Common myeloid progenitor, CD34-positive (primary cell): ENCODE data around the gene LRRC8E.
"Not testable (repeated sequence)": the region's sequence is repeated elsewhere in the genome, so short reads cannot be mapped to it uniquely, and the experiment has no call there.

Source experiments
- CTCF ChIA-PET: fragments of 350-600 bp; sonication (Branson Sonifier 250); formaldehyde crosslinking; loops from one replicate; lab custom pipeline; 2021; ENCODE audit warnings: antibody characterized with exemption; lab: Charles Lee
- POLR2A ChIA-PET: fragments of 350-600 bp; sonication (Branson Sonifier 250); formaldehyde crosslinking; loops from one replicate; lab custom pipeline; 2021; ENCODE audit warnings: antibody characterized with exemption; lab: Charles Lee
- DNase-seq, 3 donors: peaks; one replicate each; pipeline versions ENCODE4 v3.0.0 to v3.0.0-alpha.2; 2013
- H3K27ac ChIP-seq, 2 experiments: 1 replicate in 1 of 2; 2 replicates in 1 of 2; pipeline ENCODE4 v1.7.0; 2013; ENCODE audit warnings: inconsistent platforms in 2 of 2, low read length in 2 of 2, mild to moderate bottlenecking in 2 of 2, low read depth in 1 of 2, moderate library complexity in 1 of 2; ENCODE audit not compliant: severe bottlenecking in 2 of 2, insufficient read depth in 1 of 2, poor library complexity in 1 of 2
- H3K27me3 ChIP-seq, 5 experiments: replicated peaks in 2 of 5; 1 replicate in 3 of 5; 2 replicates in 2 of 5; pipeline versions ENCODE4 v1.6.1 to v1.7.0; 2013; ENCODE audit warnings: low read length in 4 of 5, mild to moderate bottlenecking in 2 of 5, moderate library complexity in 2 of 5, inconsistent platforms in 1 of 5; ENCODE audit not compliant: insufficient read depth in 5 of 5, control insufficient read depth in 4 of 5
- H3K36me3 ChIP-seq, 4 experiments: 1 replicate in 2 of 4; 2 replicates in 2 of 4; pipeline versions ENCODE4 v1.6.1 to v1.7.0; 2013; ENCODE audit warnings: low read length in 3 of 4, control low read depth in 1 of 4, mild to moderate bottlenecking in 1 of 4; ENCODE audit not compliant: control insufficient read depth in 4 of 4, insufficient read depth in 4 of 4
- H3K4me1 ChIP-seq, 4 experiments: 1 replicate in 3 of 4; 2 replicates in 1 of 4; pipeline versions ENCODE4 v1.6.1 to v1.7.1; 2013; ENCODE audit warnings: low read length in 3 of 4, mild to moderate bottlenecking in 3 of 4, control low read depth in 1 of 4, inconsistent platforms in 1 of 4, moderate library complexity in 1 of 4; ENCODE audit not compliant: control insufficient read depth in 4 of 4, insufficient read depth in 4 of 4; ENCODE audit errors: control extremely low read depth in 1 of 4
- H3K4me3 ChIP-seq, 7 experiments: 1 replicate in 4 of 7; 2 replicates in 3 of 7; pipeline versions ENCODE4 v1.5.1 to v1.7.0; 2013; ENCODE audit warnings: mild to moderate bottlenecking in 7 of 7, low read length in 6 of 7, moderate library complexity in 6 of 7, inconsistent platforms in 2 of 7, low read depth in 2 of 7, control low read depth in 1 of 7; ENCODE audit not compliant: insufficient read depth in 4 of 7, control insufficient read depth in 1 of 7; ENCODE audit errors: extremely low read depth in 1 of 7
- H3K9me3 ChIP-seq, 5 experiments: 1 replicate in 4 of 5; 2 replicates in 1 of 5; pipeline versions ENCODE4 v1.6.1 to v1.7.1; 2013; ENCODE audit warnings: low read length in 4 of 5, mild to moderate bottlenecking in 2 of 5, inconsistent platforms in 1 of 5, low read depth in 1 of 5, moderate library complexity in 1 of 5; ENCODE audit not compliant: control insufficient read depth in 4 of 5, insufficient read depth in 2 of 5; ENCODE audit errors: control extremely low read depth in 1 of 5
- WGBS: methylation state at CpG from one replicate; pipeline ENCODE4 v1.1.5; 2013; ENCODE audit not compliant: insufficient coverage; 5-methylcytosine and 5-hydroxymethylcytosine counted together

The LRRC8E gene

GRCh38 chr19:7916955-7917266, 28.6 kb downstream of the LRRC8E start:
- ChIA-PET POLR2A (interaction anchor here (0.7 kb wide), 1 partner anchor 15 kb away, joined by 3 read pairs; no protein-coding TSS in a partner anchor), CTCF (interaction anchor here (0.9 to 2.9 kb wide), 6 partner anchors 11 to 64 kb away, joined by 3 to 20 read pairs (median 3); partner anchors contain the start of gene CTXN1)
- 4% methylated on average over 8 of the region's 12 CpGs for WGBS
- no peak overlapping the region for H3K27ac ChIP-seq
- peaks cover 0 to 58% (median 15%) of the 10 kb centered on the region in 5 experiments for H3K27me3 ChIP-seq
- peak overlapping the region in 4 of 7 experiments; percentile 19 to 61 (median 56) for H3K4me3 ChIP-seq
- no peak for DNase-seq
- peaks cover 0 to 50% (median 47%) of the 10 kb centered on the region in 4 experiments for H3K4me1 ChIP-seq
- no peaks in the 10 kb centered on the region for H3K9me3 ChIP-seq
- H3K36me3 ChIP-seq, result peaks cover 2 to 12% (median 6%) of the 10 kb centered on the region in 4 experiments

GRCh38 chr19:7917267-7918061, 29.2 kb downstream of the LRRC8E start:
- ChIA-PET POLR2A (interaction anchor here (0.7 to 1.0 kb wide), 2 partner anchors 14 to 16 kb away, joined by 3 read pairs; partner anchors contain the start of gene MAP2K7), CTCF (interaction anchor here (0.9 to 4.0 kb wide), 12 partner anchors 9 to 65 kb away, joined by 3 to 20 read pairs (median 3); partner anchors contain the start of genes CTXN1 and MAP2K7)
- WGBS, result under 1% methylated on average over 62 of the region's 71 CpGs
- Histone ChIP-seq H3K4me1 (peaks cover 0 to 51% (median 48%) of the 10 kb centered on the region in 4 experiments), H3K27me3 (peaks cover 0 to 58% (median 15%) of the 10 kb centered on the region in 5 experiments), H3K9me3 (no peaks in the 10 kb centered on the region), H3K4me3 (peak overlapping the region in 4 of 7 experiments; percentile 41 to 61 (median 56)), H3K27ac (no peak overlapping the region), H3K36me3 (peaks cover 0 to 13% (median 8%) of the 10 kb centered on the region in 4 experiments)
- peak; percentile 70 to 79 (median 77) for DNase-seq

GRCh38 chr19:7918062-7918614, 29.8 kb downstream of the LRRC8E start:
- 30% methylated on average over 14 of the region's 29 CpGs for WGBS
- Histone ChIP-seq H3K36me3 (peaks cover 0 to 12% (median 8%) of the 10 kb centered on the region in 4 experiments), H3K27me3 (peaks cover 0 to 58% (median 15%) of the 10 kb centered on the region in 5 experiments), H3K4me3 (peak overlapping the region in 3 of 7 experiments; percentile 13 to 61 (median 56)), H3K4me1 (peaks cover 0 to 51% (median 48%) of the 10 kb centered on the region in 4 experiments)
- ChIA-PET POLR2A (interaction anchor here (1.0 kb wide), 1 partner anchor 14 kb away, joined by 3 read pairs; the partner anchor contains the start of gene MAP2K7), CTCF (interaction anchor here (1.0 to 4.0 kb wide), 9 partner anchors 10 to 50 kb away, joined by 3 to 20 read pairs (median 4); partner anchors contain the start of genes CTXN1 and MAP2K7)
- not testable (repeated sequence) for DNase-seq, H3K27ac ChIP-seq, H3K9me3 ChIP-seq

- POLR2A ChIA-PET, result no interaction called here
- 53% methylated on average over 29 of the region's 42 CpGs for WGBS
- CTCF ChIA-PET, result interaction anchor here (1.0 to 4.0 kb wide), 6 partner anchors 7 to 32 kb away, joined by 3 to 20 read pairs (median 7); partner anchors contain the start of genes CTXN1 and MAP2K7
- Histone ChIP-seq H3K4me3 (no peak overlapping the region), H3K9me3 (no peaks in the 10 kb centered on the region), H3K27ac (peak overlapping the region in 1 of 2 experiments; percentile 36), H3K4me1 (peaks cover 0 to 51% (median 48%) of the 10 kb centered on the region in 4 experiments), H3K36me3 (peaks cover 0 to 13% (median 10%) of the 10 kb centered on the region in 4 experiments), H3K27me3 (peaks cover 0 to 58% (median 15%) of the 10 kb centered on the region in 5 experiments)
- no peak for DNase-seq
These were observed 30.5 kb downstream of the LRRC8E start for GRCh38 chr19:7918615-7919421.

GRCh38 chr19:7919610-7920518, 31.6 kb downstream of the LRRC8E start, which contains the start of gene SNAPC2:
TSS of gene SNAPC2 (plus strand) at chr19:7920338. CDS start at chr19:7920367, 29 bp downstream.
- Histone ChIP-seq H3K27me3 (peaks cover 0 to 48% (median 15%) of the 10 kb centered on the region in 5 experiments), H3K36me3 (peaks cover 0 to 13% (median 10%) of the 10 kb centered on the region in 4 experiments), H3K9me3 (no peaks in the 10 kb centered on the region), H3K4me3 (peak within 1 kb of the TSS; percentile 59 to 86 (median 79)), H3K4me1 (peaks cover 0 to 51% (median 48%) of the 10 kb centered on the region in 4 experiments), H3K27ac (peak within 1 kb of the TSS in 1 of 2 experiments; percentile 71)
- WGBS, result 4% methylated on average over 54 of the region's 62 CpGs
- peak; percentile 95 to 98 (median 98) for DNase-seq
- ChIA-PET POLR2A (interaction anchor here (0.5 to 2.3 kb wide), 4 partner anchors 9 to 51 kb away, joined by 3 to 10 read pairs (median 3); partner anchors contain the start of gene TIMM44), CTCF (interaction anchor here (0.6 to 4.0 kb wide), 8 partner anchors 9 to 321 kb away, joined by 3 to 16 read pairs (median 6); no protein-coding TSS in a partner anchor)
